Cardiac septum (tissue), 1 donor: ENCODE measurements around the gene KANSL1L. TPM values are rescaled to one million over a fixed set of nuclear protein-coding genes. Genes with fewer than 3 reads are reported as not detected.
A peak's percentile ranks its signal among the peaks of the same experiment; 100 is the strongest.
"Not testable (repeated sequence)": the region's sequence is repeated elsewhere in the genome, so short reads cannot be mapped to it uniquely, and the experiment has no call there.

ENCODE experiments used
- DNase-seq: peaks from one replicate; pipeline ENCODE4 v3.0.0-alpha.2; 2020; ENCODE audit warnings: low spot score
- intact Hi-C: fragments of 100-400 bp; cut with DNase I; formaldehyde crosslinking; loops from one replicate; pipeline ENCODE4 v1.14.0; 2022
- total RNA-seq: library from RNA; stranded (reverse); fragmentation: NEBNext Ultra II Directional; extraction: Animal tissue kit (Norgen Biotek cat#: 25700); gene quantifications from one replicate; pipeline ENCODE4 v1.2.1, GENCODE V29; 2021
- donor health status: DM: no; HTN: no; CAD: no.

The KANSL1L gene
- total RNA-seq, 1 donor from 2014 or later, result 25.9 TPM

DNA sequence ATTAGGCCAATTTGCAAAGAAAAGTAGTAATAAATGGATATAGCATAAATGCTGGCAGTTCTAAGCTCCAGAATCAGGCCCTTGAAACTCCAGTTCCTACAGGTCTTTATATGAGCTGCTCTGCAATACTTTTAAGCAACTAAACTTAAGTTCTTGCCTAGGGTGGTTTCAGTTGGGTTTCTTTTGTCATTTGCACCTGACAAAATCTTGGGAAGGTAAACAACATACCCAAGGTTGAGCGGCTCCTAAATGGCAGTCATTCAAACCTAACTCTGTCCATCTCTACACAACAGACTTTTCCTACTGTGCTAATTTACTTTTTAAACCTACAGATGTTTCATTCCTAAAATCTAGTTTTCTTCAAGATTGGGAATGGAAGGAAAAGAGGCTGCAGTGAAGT, 9.3 kb upstream of the KANSL1L start:
- intact Hi-C loops, result no loop called here
- DNase-seq, result no peak

DNA sequence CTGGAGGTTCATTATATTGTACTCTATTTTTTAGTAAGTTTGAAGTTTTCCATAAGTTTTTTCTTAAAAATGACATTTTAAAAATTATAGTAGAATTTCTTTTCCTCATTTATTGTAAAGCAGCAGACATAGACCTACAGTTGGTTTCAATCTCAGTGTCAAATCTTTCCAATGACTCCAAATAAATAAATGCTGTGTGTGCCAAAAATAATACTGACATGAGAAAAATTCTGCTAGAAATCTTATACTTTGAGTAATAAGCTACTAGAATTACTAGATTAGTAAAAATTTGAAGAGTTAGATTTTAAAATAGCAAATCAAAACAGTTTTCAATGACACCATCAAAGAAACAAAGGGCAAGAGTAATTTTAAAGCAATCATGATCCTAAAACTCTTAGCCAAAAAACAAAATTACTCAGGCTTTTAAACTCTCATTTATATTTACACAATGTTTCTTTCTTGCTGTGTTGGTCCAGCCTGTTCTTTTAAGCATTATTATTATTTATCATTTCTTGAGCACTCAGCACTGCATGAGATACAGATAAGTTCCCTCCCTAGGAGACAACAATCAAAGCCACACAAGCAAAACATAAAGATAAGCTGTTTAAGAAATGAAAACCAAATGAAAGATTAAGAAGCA, 8.3 kb upstream of the KANSL1L start:
- no peak for DNase-seq
- intact Hi-C loops, result no loop called here

DNA sequence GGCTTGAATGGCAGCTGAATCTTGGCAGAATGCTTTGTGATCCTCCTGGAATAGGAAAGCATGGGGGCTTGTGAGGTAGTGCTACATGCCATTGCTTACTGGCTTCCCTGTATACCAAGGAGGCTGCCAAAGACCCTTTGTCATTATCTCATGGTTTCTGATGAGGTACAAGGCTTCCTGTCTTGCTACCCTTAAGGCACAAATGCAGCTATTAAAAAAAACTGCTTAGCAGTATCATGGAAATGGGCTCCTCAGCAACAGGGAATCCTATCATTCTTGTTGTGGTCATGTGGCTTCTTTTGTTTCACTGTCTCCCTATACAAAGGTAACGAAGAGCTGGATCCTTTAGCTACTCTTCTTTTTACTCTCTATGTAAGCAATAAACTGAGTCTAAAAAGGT, 6.6 kb upstream of the KANSL1L start:
- intact Hi-C loops, result no loop called here
- no peak for DNase-seq

DNA sequence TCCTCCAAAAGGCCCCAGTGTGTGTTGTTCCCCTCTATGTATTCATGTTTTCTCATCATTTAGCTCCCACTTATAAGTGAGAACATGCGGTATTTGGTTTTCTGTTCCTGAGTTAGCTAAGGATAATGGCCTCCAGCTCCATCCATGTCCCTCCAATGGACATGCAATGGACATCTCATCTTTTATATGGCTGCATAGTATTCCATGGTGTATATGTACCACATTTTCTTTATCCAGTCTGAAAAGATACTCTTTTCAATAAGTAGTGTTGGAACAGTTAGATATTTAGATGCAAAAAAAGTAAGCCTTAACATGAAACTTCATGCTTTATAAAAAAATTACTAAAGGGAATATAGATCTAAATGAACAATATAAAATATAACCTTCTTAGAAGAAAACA, 5.9 kb upstream of the KANSL1L start:
- DNase-seq, intact Hi-C loops: not testable (repeated sequence)

DNA sequence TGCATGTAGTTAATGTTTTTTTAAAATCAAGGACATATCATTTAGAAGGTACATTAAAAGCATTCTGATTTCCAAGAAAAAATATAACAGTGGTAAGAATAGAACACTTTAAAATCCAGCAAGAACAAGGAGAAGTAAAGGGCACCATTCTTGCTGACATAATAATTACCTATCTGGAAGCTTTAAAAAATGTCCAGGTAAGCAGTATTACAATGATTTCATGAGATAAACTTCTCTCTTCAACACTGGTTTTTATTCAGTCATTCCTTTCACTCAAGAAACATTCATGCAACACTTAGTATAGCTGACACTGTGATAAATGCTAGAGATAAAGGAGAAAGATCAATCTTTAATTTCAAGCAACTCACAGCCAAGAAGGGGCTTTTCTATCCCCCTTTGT, 2.9 kb upstream of the KANSL1L start:
- intact Hi-C loops, result no loop called here

DNA sequence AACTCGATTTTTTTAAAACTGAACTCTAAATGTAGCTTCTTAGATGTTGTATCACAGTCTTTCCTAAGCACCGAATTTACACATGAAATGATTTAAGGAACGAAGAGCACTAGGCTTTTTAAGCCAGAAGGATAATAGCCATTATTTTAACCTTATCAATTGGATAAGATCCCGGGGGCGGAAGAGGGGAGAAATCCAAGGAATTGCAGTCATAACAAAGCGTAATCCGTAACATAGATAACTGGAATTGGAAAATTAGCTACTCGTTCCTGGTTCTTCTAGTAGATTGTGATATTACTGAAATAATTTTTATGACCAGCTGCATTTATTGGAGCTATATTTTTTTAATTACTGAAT, 988 bp upstream of the KANSL1L start:
- no peak for DNase-seq
- intact Hi-C loops, result no loop called here

More for the DNA sequence above, 2.9 kb upstream of the KANSL1L start:
- DNase-seq, result no peak

DNA sequence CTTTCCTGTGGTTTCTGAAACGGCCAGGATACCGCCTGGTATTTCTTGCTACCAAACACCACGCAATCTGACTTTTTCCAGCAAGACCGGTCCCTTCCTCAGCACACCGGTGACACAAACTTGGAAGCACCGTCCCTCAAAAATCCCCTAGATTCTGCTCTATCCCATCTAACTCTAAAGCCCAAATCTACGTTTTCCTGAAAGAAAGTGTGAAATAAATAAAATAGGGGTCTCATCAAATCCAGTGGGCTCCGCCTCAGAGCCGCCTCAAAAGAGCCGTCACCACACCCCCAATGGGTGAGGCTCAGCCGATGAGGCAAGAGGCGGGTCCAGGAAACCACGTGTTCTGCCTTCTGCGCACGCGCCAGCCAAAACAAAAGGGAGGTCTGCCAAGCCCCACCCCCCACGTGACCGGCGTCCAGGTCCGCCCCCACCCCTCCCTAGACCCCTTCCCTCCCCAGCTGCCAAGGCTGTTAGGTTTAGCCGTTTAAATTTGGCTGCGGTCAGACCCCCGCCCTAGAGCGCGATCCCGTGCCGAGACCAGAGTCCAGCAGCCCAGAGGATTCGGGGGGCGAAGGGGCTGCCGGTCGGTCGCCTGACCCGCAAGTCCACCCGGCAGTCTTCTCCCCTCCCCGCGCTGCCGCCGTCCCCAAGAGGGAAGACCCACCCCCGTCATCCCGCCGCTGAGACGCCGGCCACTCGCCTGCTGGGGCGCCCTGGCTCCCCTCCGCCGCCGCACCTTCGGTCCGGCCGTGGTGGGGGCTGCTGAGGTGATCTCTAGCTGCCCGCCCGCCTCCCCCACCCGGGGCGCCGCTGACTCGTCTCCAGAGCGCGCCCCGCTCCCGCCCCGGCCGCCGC, 534 bp downstream of the KANSL1L start:
- intact Hi-C loops, result loop anchor here (1.0 kb wide), 1 partner anchor 168 kb away; the partner anchor contains the start of gene RPE
- peak; percentile 99 for DNase-seq

DNA sequence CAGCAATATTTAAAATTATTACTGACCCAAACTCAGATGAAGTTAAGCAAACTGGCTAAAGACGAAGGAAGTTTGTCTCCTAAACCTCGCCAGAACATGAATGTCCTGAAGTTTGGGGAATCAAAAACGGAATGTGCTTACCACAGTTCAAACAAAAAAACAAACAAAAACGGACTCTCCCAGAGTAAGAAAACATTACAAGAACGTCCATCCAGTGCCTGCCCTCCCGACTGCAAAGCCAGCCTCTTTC, 1.1 kb downstream of the KANSL1L start:
- intact Hi-C loops, result loop anchor here (1.0 kb wide), 1 partner anchor 168 kb away; the partner anchor contains the start of gene RPE

DNA sequence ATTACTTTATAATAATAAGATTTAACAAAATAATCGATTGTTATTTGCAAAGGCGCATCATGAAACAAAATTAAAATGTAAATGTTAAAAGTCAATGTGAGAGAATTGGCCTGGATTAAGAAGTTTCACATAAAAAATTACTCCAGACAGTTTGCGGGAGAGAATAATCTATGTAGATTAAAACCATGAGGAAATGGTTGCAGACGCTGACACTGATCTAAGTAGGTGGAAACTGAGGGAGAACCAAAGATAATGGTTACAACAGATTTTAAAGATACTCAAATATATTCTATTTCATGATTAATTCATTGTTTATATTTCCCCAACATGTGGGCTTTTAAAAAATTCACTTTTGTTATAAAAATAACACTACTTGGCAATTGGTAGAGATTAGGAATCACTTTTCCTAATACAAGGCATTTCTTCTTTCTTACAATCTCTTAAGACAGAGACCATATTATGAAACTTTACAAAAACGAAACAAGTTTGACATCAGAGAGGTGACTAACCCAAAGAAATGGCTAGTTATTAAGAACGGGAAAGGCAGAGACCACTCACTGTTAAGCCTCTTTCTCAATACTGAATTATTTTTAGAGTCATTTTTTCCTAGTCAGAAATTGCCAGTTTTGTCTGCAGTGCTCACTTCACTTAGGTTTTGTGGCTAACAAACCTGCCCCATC, 1.6 kb downstream of the KANSL1L start:
- intact Hi-C loops, result loop anchor here (1.0 kb wide), 1 partner anchor 167 kb away; the partner anchor contains the start of gene RPE
- no peak for DNase-seq

More for the DNA sequence above, 1.1 kb downstream of the KANSL1L start:
- DNase-seq, result no peak

DNA sequence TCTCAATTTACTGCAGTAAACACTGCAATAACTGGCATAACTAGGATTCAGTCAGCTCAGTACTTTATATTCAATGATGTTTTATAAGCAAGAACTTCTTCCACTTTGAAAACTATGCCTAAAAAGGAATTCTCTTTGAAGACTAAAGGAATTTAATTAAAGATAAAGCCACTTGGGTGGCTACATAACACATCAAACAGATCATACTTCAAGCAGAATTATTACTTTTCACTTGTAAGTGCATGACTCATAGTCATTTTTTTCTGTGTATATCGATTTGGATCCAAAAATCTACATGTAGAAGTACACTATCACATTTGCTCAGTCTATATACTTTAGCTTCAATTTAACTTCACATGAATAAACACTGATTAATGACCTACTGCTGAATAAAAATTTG, 4.0 kb downstream of the KANSL1L start:
- intact Hi-C loops, result no loop called here

DNA sequence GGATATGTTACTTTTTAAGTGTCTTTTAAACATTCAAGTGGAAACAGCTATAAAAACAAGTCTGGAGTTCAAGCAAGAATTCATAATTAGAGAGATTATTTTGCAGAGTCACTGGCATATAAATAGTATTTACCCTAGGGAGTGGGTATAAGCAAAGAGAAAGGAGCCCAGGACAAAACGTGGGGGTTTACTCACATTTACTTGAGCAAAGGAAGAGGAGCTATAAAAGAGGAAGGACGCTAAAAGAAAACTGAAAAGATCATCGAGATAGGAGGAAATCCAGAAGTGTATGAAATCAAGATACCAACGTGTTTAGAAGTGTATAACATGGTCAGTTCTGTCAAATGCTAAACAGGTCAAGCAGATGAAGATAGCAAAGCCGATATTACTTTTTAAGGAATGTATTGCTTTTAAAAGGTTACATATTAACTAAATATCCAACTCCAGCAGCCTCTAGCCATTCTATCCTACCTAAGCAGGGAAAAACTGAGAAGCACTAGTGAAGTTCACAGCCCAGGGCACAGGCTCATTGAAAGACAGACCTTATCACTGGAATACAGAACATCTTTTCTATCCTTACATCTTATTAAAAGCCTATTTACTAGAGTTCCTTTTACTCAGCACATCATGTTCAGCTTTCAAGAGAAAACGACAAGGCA, 8.6 kb downstream of the KANSL1L start:
- intact Hi-C loops, result no loop called here
- DNase-seq, result no peak

More for the DNA sequence above, 4.0 kb downstream of the KANSL1L start:
- no peak for DNase-seq

DNA sequence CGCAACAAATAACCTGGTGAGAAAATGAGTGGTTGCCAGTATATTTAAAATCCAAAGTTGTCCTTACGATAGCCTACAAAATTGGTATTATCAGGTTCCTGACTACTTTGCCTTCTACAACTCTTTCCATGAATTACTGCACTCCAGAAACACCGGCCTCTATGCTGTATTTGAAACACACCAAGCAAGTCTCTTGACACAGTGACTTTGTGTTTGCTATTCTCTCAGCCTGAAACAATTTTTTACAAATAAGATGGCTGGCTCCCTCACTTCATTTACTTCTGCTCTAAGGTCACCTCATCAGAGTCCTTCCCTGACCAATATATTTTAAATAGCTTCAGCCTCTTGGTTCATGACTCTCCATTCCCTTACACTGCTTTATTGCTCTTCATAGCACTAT, 12.2 kb downstream of the KANSL1L start:
- intact Hi-C loops, result no loop called here
- DNase-seq, result no peak

DNA sequence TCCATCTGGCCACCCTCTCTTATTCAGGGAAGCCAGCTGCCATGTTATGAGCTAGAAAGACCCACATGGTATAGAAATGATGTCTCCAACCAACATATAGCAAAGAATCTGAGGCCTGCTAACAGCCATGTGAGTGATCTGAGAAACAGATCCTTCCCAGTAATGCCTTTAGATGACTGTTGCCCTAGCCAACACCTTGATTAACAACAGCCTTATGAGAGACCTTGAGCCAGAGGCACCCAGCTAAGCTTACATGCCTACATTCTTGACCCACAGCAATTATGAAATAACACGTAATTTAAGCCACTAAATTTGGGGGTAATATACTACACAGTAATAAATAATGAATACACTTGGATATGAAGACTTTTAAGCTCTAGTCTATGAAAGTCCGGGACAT, 13.0 kb downstream of the KANSL1L start:
- intact Hi-C loops, result no loop called here
- no peak for DNase-seq

DNA sequence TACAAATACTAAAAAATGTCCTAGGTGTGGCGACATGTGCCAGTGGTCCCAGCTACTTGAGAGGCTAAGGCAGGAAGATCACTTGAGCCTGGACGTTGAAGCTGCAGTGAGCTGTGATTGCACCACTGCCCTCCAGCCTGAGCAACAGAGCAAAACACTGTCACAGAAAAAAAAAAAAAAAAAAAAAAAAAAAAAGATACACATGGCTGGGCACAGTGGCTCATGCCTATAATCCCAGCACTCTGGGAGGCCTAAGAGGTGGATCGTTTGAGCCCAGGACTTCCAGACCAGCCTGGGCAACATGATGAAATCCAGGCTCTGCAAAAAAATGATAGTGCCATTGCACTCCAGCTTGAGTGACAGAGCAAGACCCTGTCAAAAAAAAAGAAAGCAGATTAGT, 13.7 kb downstream of the KANSL1L start:
- DNase-seq, result no peak
- intact Hi-C loops, result no loop called here

DNA sequence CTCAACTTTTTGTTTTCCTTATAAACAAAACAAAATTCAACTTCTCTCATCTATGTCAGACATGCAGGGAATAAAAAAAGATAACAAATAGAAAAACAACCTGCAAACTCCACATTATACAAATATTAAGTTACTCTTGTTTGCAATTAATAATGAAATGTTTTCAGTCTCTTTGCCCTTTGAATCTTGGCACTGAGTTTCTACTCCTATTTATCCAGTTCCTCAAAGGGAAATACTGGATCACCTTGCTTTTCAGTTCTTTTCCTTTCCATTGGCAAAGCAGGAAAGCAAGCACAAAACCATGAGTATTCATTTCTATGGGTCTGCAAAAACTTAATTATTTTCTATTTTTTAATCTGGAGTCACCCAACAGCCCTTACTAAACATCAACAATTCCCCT, 23.6 kb downstream of the KANSL1L start:
- intact Hi-C loops, result no loop called here
- DNase-seq, result no peak

DNA sequence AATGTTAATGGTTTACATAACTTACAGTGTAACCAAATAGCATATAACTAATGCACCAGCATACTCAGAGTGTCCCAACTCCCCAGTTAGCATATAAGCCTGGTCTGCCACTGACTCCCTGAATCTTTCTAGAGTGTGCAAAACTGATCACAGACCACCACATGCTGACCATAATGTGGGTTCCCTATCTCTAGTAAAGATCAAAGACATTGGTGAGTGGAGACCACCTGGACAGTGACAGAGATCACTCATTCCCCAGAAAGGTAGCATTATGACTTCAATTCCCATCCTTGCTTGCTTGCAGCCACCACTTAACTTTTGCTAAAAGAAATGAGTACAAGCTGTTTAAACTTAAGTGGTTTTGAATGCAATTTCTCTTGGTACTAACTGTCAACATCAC, 39.0 kb downstream of the KANSL1L start:
- intact Hi-C loops, result no loop called here

DNA sequence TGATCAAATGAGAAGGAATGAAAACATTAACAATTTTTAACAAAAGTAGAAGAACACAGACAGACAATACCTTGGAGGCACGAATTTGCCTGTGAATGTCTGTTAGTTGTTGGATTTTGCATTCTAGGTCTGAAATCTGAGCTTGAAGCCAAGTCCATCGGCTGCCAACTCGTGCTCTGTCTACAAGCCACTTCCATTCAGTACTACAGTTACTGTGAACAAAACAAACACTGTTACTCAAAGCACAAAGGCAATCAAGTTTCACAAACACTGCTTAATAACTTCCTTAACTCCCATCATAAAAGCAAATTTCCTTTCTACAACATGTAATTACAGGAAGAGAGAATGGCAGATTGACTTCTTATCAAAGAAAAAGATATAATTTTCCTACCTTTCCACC, 42.2 kb downstream of the KANSL1L start:
- DNase-seq, result no peak
- intact Hi-C loops, result no loop called here

More for the DNA sequence above, 39.0 kb downstream of the KANSL1L start:
- no peak for DNase-seq

DNA sequence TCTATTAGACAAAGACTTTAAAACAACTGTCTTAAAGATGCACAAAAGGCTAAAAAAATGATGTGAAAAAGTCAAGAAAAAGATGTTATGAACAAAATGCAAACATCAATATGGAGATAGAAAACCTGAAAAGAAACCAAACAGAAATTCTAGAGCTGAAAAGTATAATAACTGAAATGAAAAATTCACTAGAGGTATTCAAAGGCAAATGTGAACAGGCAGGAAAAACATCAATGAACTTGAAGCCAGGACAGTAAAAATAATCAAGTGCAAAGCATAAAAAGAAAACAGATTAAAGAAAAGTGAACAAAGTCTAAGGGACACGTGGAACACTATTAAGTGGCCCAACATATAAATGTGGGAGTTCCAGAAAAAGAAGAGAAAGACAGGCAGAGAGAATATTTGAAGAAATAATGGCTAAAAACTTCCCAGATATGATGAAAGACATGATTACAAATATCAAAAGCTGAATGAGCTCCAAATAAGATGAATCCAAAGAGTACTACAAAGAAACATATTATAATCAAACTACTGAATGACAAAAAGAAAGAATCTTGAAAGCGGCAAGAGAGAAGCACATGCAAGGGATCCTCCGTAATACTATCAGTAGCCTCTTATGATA, 57.5 kb downstream of the KANSL1L start:
- intact Hi-C loops, result no loop called here

DNA sequence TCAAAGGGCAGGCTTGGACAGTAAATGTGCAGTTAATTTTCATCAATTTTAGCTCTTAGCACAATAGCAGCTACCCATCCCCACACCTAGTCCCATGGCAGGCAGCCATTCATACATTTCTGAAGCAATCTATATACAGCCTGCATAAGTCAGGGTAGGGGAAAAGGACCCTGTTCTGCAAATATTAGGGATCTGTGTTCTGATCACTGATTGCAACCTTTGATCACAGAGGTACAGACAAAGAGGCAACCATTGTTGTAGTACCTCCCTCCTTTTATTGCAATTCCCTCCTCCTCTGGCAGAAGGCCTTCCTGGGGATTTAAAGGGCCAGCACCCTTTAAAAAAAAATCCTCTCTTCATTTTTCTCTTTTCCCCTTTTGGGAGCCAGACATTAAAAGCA, 58.3 kb downstream of the KANSL1L start:
- intact Hi-C loops, result no loop called here
- DNase-seq, result no peak

More for the DNA sequence above, 57.5 kb downstream of the KANSL1L start:
- no peak for DNase-seq

DNA sequence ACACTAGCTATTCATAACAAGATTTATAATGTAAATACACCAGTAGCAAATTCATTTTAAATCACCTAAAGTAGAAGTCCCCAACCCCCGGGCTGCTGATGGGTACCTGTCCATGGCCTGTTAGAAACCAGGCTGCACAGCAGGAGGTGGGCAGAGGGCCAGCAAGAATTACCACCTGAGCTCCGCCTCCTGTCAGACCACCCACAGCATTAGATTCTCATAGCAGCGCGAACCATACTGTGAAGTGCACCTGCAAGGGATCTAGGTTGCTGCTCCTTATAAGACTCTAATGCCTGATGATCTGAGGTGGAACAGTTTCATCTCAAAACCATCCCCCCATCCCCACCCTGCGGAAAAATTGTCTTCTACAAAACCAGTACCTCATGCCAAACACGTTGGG, 71.3 kb downstream of the KANSL1L start:
- DNase-seq, result no peak
- intact Hi-C loops, result no loop called here
